ENCODE results near the gene ZFP36L2.

Gene ZFP36L2

DNA sequence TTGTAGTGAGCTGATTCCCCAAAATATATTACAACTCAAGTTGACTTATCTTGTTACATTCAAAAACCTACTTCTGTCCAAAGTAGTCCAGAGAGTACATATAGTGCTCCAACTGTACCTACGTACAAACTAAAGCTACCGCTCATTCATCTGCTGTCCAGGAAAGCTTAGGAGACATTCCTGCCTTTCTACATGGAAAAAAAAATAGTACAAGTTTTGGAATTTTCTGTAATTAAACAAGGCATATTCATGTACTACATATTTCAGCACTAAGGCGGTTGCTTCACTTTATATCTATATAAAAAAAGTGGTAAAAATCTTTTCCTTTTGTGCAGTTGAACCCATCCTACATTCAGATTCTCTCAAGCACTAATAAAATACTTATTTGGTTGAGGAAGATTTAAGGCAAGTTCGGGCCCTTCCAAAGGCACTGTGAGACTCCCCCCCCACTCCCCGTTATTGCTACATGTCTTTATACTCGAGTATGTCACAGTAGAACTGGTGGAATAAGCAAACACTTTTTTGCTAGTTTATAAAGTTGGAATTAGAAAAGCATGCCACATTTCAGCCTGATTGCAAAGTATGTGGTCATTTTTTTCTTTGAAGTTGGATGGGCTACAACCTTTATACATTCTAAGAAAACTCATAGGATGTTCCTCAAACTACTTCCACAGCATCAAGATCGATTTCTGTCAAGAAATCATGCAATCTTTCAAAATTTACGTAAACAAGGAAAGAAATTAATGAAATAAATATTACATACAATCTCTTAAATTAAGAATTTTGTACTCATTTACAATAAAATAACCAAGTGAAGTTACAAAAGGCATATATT is 3.7 kb downstream of the ZFP36L2 start:
- peak; percentile 27 for DNase-seq

- DNase-seq = peak; percentile 57
Measured at GRCh38 chr2:43221763-43222474, 4.5 kb downstream of the ZFP36L2 start.

GRCh38 chr2:43221124-43221762 is 5.2 kb downstream of the ZFP36L2 start:
- peak; percentile 40 for DNase-seq

DNA sequence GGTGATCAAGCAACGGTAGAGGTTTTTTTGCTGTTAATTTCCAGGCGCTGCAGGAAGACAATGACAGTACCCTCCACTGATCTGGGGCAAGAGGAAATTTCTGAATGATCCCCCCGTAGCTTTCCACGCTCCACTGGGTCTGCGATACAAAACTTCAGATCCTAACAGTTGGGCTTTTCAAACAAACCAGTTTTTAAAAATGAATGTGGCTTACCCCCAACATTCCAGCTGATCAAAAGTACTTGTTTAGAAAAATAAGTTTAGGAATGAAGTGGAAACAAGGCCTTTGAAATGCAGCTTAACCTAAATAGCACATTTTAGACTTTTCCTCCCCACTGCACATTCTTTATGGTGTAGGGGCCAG is 5.7 kb downstream of the ZFP36L2 start:
- peak; percentile 17 for DNase-seq

- DNase-seq = no peak
Measured at GRCh38 chr2:43220229-43220751, 6.1 kb downstream of the ZFP36L2 start.

- peak; percentile 86 for DNase-seq
Measured at GRCh38 chr2:43219383-43220228, 6.8 kb downstream of the ZFP36L2 start.

GRCh38 chr2:43218702-43219382 is 7.6 kb downstream of the ZFP36L2 start:
- peak; percentile 89 for DNase-seq

DNA sequence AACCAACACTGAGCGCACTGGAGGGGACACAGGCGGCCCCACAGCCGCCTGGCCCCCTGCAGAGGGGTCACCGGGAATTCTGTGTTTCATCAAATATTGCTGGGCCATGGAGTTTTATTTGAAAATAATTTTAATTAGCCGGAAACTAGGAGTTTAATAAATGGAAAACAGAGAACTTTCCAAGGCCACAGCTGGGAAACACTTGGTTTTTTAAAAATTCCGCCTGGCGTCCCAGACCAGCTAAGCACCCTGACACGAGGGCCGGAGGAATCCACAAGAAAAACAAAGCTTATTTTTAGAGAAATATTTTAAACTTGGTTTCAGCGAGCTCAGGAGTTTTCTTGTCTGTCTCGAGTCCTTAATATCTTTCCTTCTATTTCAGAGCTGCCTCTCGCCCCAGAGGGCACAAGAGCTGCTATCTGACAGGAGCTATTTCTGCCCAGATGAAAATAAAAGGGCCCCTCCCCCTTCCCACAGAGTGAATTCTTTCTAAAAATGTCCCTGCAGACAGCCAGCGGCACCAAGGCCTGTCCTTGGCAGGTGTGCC is 8.2 kb downstream of the ZFP36L2 start:
- no peak for DNase-seq

- DNase-seq = no peak
Measured at GRCh38 chr2:43217228-43218154, 8.9 kb downstream of the ZFP36L2 start.

DNA sequence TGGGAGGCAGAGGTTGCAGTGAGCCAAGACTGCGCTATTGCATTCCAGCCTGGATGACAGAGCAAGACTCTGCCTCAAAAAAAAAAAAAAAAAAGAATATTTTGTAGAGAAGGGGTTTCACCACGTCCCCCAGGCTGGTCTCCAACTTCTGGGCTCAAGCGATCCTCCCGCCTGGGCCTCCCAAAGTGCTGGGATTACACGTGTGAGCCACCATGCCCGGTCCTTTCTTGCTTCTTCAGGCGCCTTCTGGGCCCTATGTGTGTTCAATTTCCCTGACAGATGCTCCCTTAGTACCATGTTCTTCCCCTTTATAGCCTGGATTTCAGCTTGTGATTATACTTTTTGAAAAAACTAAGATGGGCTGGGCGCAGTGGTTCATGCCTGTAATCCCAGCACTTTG is 9.8 kb downstream of the ZFP36L2 start:
- DNase-seq = no peak

DNA sequence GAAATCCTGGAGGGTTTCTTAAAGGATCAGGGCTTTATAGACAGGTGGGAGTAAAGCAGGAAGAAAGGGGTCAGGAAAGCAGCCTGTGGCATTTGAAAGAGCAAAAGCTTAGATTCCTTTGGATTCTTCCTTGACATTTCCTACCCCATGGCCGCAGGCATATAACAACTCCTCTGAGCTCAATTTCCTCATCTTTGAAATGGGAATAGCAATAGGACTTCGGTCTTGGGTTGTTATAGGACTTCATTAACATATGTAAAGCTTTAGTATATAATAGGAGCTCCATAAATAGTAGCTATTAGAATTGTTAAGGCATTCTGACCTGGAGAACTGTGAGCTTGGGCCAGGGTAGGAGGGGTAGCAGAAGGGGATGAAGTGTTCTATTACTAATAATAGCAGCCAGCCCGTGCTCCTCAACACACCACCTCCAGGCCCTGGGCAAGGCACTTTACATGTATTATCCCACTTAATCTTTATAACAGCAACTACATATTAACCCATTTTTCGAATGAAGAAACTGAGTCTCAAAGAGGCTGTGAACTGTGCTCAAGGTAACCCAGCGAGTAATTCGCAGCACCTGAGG is 10.6 kb downstream of the ZFP36L2 start:
- no peak for DNase-seq

- no peak for DNase-seq
Measured at GRCh38 chr2:43214253-43214652, 12.2 kb downstream of the ZFP36L2 start.

DNA sequence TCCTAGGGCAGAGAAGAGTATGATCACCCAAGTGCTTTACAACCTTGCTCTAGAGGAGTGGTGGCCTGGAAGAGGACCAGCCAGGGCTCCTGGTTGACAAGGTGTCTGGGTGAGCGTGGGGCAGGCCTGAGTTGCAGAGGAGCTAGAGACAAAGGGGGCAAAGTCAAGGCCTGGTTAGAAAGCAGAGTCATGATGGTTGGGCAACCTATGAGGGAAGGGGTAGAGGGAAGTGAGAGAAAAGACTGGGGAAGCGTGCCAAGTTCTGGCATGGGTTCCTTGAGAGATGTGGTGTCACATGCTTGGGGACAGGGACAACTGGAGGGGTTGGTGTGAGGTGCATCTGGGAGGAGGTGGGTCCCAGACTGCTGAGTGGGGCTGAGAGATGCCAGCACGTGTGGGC is 13.5 kb downstream of the ZFP36L2 start:
- peak; percentile 23 for DNase-seq

DNA sequence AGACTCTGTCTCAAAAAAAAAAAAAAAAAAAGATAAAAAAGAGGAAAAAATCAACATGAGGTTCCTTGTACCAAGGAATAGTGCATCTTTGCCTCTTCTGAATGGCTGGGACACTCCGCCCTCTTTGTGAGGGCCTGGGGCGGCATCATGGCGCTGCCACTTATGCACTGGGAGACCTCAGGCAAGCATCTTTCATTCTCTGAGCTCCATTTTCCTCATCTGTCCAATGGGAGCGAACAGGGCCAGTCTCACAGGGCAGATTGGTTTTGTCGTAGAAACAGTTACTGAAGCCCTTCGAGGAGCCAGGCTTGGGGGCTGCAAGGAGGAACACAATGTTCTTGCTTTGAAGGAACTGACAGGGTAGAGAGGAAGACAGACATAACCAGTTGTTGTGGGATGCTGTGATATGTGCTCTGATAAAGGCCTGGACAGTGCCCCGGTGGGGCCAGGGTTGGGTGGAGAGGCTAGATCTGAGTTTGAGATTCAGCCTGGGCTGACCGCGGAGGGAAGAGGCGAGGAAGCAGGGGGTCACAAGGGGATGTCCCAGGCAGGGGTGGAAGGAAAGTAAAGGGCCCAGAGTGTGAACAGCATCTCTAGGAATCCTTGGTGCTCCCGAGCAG is 14.1 kb downstream of the ZFP36L2 start:
- DNase-seq = no peak

DNA sequence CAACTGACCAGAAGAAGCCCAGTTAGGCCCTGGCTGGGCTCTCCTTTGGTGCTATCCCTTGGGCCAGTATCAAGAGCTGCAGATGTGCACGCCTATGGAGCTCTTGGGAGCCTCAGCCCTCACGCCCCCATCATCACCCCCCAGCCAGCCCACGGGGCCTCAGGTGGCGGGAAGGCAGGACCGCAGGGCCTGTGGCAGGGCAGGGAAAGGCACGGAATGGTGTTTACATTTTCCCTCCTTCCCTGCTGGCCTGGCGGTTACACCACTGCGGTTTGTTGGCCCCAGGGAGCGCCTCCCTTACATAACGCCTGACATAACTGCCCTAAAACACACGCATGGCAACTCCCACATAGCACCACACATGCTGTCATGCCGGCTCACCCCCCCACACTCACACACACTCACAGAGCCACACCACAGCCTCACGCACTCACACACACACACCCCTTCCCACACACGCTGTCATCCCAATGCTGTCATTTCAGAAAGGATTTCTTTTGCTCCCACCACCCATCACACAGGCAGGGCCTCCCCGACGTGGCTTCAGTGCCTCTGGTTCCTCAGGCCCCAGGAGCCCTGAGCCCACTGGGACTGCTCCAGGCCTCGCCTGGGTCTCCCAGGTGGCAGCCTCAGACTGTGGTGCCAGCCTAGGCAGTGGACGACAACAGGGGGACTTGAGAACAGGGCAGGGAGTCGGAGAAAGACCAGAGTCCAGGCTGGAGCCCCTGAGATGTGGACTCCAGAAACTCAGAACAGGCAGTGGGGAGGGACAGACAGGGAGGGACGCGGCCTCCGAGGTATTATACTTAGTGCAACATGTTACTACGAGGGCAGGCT is 15.7 kb downstream of the ZFP36L2 start:
- DNase-seq = peak; percentile 14

GRCh38 chr2:43210125-43210466 is 16.3 kb downstream of the ZFP36L2 start:
- DNase-seq = no peak

GRCh38 chr2:43209204-43209717 is 17.1 kb downstream of the ZFP36L2 start:
- no peak for DNase-seq

GRCh38 chr2:43207553-43208300 is 18.7 kb downstream of the ZFP36L2 start:
- no peak for DNase-seq
